ENCODE results near the gene TSPAN5. TPM values are rescaled to one million over a fixed set of nuclear protein-coding genes. Genes with fewer than 3 reads are reported as not detected.

The TSPAN5 gene
- total and polyA plus RNA-seq, 5 donors from 2014 or later: 21.2 to 52.7 (median 39.8) TPM

DNA sequence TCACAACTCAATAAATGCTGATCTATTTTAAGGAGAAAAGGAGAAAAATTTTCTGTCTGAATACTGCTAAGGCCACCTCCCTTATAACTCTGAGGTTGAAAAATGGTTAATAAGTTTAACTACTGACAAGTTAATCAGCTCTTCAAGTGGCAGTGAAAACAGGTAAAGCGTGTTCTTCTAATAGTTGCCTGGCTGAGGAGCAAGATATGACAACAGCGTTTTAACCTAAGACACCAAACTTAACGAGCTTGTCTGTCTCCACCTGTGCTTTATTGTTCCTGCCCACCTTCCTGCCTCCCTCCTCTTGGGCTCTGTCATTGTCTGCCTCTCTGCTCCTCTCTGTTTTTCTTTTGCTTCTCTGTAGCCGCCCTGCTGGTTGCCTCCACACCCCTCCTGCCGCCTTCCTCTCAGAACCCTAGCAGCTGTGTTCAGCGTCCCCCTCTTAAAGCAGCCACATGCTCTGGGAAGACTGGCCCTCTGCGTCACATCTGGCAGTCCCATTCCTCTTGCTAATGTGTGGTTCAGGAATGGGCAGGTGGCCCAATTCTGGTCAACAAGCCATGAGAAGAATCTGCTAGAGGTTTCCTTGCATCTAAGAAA, 4.3 kb upstream of the TSPAN5 start:
- no peaks in the 10 kb centered on the region for H3K36me3 Mint-ChIP-seq
- H3K4me1 Mint-ChIP-seq: peaks cover 35 to 68% (median 47%) of the 10 kb centered on the region in 4 donors
- peak overlapping the region; percentile 98 to 100 (median 99) for H3K27ac Mint-ChIP-seq
- Histone ChIP-seq H3K27me3 (ENCODE audit: control insufficient read depth, insufficient read depth, low read length) (no peaks in the 10 kb centered on the region), H3K4me1 (ENCODE audit: control insufficient read depth, insufficient read depth, low read length, poor library complexity, severe bottlenecking) (peaks cover 60% of the 10 kb centered on the region), H3K36me3 (ENCODE audit: control insufficient read depth, insufficient read depth, low read length) (no peaks in the 10 kb centered on the region), H3K4me3 (ENCODE audit: low read depth, low read length) (peak overlapping the region; percentile 69), H3K27ac (ENCODE audit: insufficient read depth, low read length, poor library complexity, severe bottlenecking) (peak overlapping the region; percentile 96), H3K9me3 (ENCODE audit: control insufficient read depth in 2 of 2, low read length in 2 of 2) (no peaks in the 10 kb centered on the region)
- H3K9me3 Mint-ChIP-seq: no peaks in the 10 kb centered on the region
- DNase-seq (peak; percentile 11 to 83 (median 57)), ATAC-seq (ENCODE audit: low read depth in 2 of 2) (peak; percentile 20 to 22)
- H3K27me3 Mint-ChIP-seq: no peaks in the 10 kb centered on the region
- H3K4me3 Mint-ChIP-seq: peak overlapping the region; percentile 68 to 87 (median 82)

DNA sequence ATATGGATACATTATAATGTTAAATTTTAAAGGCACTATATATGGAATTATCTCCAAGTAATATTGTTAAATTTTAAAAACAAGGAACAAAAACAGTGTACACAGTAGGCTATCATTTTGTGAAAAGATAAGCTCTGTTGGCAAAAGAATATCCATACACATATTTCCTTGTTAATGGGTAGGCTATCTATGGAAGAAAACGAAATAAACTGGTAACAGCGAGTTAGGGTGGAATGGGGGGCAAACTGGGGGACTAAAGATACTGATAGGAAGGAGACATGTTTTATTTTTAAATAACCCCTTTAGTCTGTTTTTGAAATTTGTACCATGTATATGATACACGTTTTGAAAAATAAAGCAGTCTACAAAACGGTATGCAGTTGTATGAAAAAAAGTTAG, 3.6 kb upstream of the TSPAN5 start:
- no peaks in the 10 kb centered on the region for H3K36me3 Mint-ChIP-seq
- H3K4me1 Mint-ChIP-seq: peaks cover 35 to 74% (median 47%) of the 10 kb centered on the region in 4 donors
- Histone ChIP-seq H3K27me3 (ENCODE audit: control insufficient read depth, insufficient read depth, low read length) (no peaks in the 10 kb centered on the region), H3K27ac (ENCODE audit: insufficient read depth, low read length, poor library complexity, severe bottlenecking) (peak overlapping the region; percentile 96), H3K4me3 (ENCODE audit: low read depth, low read length) (peak overlapping the region; percentile 69), H3K4me1 (ENCODE audit: control insufficient read depth, insufficient read depth, low read length, poor library complexity, severe bottlenecking) (peaks cover 60% of the 10 kb centered on the region), H3K9me3 (ENCODE audit: control insufficient read depth in 2 of 2, low read length in 2 of 2) (no peaks in the 10 kb centered on the region), H3K36me3 (ENCODE audit: control insufficient read depth, insufficient read depth, low read length) (no peaks in the 10 kb centered on the region)
- ATAC-seq (ENCODE audit: low read depth in 2 of 2) (no peak), DNase-seq (no peak)
- no peaks in the 10 kb centered on the region for H3K27me3 Mint-ChIP-seq
- no peaks in the 10 kb centered on the region for H3K9me3 Mint-ChIP-seq
- H3K4me3 Mint-ChIP-seq: peak overlapping the region in 3 of 4 donors; percentile 44 to 77 (median 56)
- peak overlapping the region; percentile 88 to 100 (median 98) for H3K27ac Mint-ChIP-seq

DNA sequence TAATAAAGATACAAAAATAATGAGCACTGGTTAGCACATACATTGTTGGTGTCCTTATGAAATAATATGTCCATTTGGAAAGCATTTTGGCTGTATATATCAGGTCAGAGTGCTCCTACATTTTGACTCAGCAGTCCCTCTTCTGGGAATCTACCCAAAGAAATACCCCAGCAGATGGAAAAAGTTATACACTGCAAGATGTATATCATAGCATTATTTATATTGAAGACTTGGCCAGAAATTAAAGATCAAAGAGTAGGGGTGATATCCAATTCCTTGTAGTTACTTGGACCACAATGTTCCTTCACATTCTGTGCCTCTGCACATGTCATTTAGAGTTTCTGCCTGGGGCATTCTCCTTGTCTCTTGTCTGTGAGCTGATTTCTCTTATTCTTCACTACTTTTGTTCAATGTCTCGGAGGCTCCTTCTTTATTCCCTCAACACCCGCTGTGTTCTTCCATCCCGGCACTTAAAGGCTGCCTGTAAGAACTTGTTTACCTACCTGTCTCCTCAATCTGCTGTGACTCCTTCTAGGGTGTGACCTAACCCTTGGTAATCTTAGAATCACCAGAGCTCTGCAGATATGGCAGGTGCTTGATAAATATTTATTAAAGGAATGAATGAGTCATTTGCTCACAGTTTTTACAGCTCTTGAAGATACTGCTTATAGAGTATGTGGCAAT, 3.1 kb upstream of the TSPAN5 start:
- no peaks in the 10 kb centered on the region for H3K36me3 Mint-ChIP-seq
- ATAC-seq (ENCODE audit: low read depth in 2 of 2) (no peak), DNase-seq (no peak)
- peak overlapping the region in 3 of 4 donors; percentile 4 to 77 (median 51) for H3K4me3 Mint-ChIP-seq
- H3K27me3 Mint-ChIP-seq: no peaks in the 10 kb centered on the region
- H3K9me3 ChIP-seq (ENCODE audit: control insufficient read depth in 2 of 2, low read length in 2 of 2): no peaks in the 10 kb centered on the region
- H3K27ac ChIP-seq (ENCODE audit: insufficient read depth, low read length, poor library complexity, severe bottlenecking): peak overlapping the region; percentile 96
- no peaks in the 10 kb centered on the region for H3K27me3 ChIP-seq (ENCODE audit: control insufficient read depth, insufficient read depth, low read length)
- no peaks in the 10 kb centered on the region for H3K9me3 Mint-ChIP-seq
- no peaks in the 10 kb centered on the region for H3K36me3 ChIP-seq (ENCODE audit: control insufficient read depth, insufficient read depth, low read length)
- H3K27ac Mint-ChIP-seq: peak overlapping the region; percentile 88 to 100 (median 98)
- H3K4me3 ChIP-seq (ENCODE audit: low read depth, low read length): peak overlapping the region; percentile 69
- peaks cover 66% of the 10 kb centered on the region for H3K4me1 ChIP-seq (ENCODE audit: control insufficient read depth, insufficient read depth, low read length, poor library complexity, severe bottlenecking)
- peaks cover 35 to 79% (median 52%) of the 10 kb centered on the region in 4 donors for H3K4me1 Mint-ChIP-seq

DNA sequence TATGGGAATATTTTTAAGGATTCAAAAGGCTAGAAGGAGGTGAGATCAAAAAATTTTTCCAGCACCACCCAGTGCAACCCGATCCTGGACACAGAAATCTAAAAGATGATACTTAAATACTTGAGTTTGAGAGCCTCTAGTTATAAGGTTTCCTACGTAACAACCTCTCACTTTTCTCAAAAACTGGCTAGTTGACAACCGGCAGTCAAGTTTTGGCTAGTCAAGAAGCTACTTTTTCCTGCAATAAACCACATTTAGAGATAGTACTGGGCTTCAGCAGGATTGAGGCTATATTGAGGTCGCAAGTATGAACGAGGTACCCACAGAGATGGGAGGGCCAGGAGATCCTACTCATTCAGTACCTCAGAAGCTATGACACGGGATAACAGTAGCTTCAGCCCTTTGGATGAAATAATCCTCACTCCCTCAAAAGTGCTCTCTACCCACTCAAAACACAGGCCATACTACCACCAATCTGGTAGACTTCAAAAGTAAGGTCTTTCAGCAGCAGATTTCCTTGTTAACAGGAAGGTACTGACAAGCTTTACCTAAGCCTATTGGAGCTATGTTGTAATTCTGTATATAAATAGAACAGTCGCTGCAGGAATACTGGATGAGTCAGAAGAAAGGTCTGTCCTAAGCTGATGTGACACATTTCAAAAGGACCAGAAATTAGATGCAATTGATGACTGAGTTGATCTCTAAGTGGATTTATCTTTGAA, 1.5 kb upstream of the TSPAN5 start:
- H3K4me3 ChIP-seq (ENCODE audit: low read depth, low read length): peak overlapping the region; percentile 84
- H3K9me3 ChIP-seq (ENCODE audit: control insufficient read depth in 2 of 2, low read length in 2 of 2): no peaks in the 10 kb centered on the region
- peaks cover 43 to 87% (median 67%) of the 10 kb centered on the region in 4 donors for H3K4me1 Mint-ChIP-seq
- H3K27ac Mint-ChIP-seq: peak overlapping the region; percentile 38 to 92 (median 44)
- peaks cover 82% of the 10 kb centered on the region for H3K4me1 ChIP-seq (ENCODE audit: control insufficient read depth, insufficient read depth, low read length, poor library complexity, severe bottlenecking)
- no peaks in the 10 kb centered on the region for H3K36me3 Mint-ChIP-seq
- H3K27me3 Mint-ChIP-seq: no peaks in the 10 kb centered on the region
- DNase-seq (no peak), ATAC-seq (ENCODE audit: low read depth in 2 of 2) (no peak)
- H3K36me3 ChIP-seq (ENCODE audit: control insufficient read depth, insufficient read depth, low read length): no peaks in the 10 kb centered on the region
- no peaks in the 10 kb centered on the region for H3K27me3 ChIP-seq (ENCODE audit: control insufficient read depth, insufficient read depth, low read length)
- no peaks in the 10 kb centered on the region for H3K9me3 Mint-ChIP-seq
- peak overlapping the region; percentile 82 to 92 (median 86) for H3K4me3 Mint-ChIP-seq
- peak overlapping the region; percentile 96 for H3K27ac ChIP-seq (ENCODE audit: insufficient read depth, low read length, poor library complexity, severe bottlenecking)

DNA sequence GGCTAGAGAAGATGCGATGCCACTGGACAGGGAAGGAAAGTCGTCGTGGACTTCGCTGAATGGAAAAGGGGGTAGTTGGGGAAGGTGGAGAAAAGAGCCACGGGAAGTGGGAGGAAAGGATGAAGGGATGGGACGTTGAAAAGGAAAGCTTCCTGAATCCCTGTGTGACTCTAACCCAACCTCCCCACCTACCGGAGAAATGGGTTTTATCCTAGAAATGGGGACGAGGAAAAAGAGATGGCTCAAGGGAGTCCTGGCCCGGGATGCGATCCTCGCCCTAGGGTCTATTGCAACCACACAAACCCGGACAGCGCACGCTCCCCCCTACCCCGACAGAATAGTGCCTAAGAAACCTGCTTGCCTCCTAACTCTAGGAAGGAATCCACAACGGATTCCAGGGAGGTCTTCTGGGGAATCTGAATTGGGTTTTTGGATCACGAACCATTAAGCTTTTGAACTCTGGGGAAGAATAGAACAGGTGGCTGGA, 738 bp upstream of the TSPAN5 start:
- Histone ChIP-seq H3K27ac (ENCODE audit: insufficient read depth, low read length, poor library complexity, severe bottlenecking) (peak overlapping the region; percentile 96), H3K4me1 (ENCODE audit: control insufficient read depth, insufficient read depth, low read length, poor library complexity, severe bottlenecking) (peaks cover 82% of the 10 kb centered on the region), H3K4me3 (ENCODE audit: low read depth, low read length) (peak overlapping the region; percentile 84), H3K36me3 (ENCODE audit: control insufficient read depth, insufficient read depth, low read length) (no peaks in the 10 kb centered on the region), H3K27me3 (ENCODE audit: control insufficient read depth, insufficient read depth, low read length) (no peaks in the 10 kb centered on the region), H3K9me3 (ENCODE audit: control insufficient read depth in 2 of 2, low read length in 2 of 2) (no peaks in the 10 kb centered on the region)
- ATAC-seq (ENCODE audit: low read depth in 2 of 2): no peak
- no peaks in the 10 kb centered on the region for H3K9me3 Mint-ChIP-seq
- no peaks in the 10 kb centered on the region for H3K36me3 Mint-ChIP-seq
- H3K27me3 Mint-ChIP-seq: no peaks in the 10 kb centered on the region
- peaks cover 47 to 86% (median 68%) of the 10 kb centered on the region in 4 donors for H3K4me1 Mint-ChIP-seq
- peak overlapping the region; percentile 82 to 92 (median 86) for H3K4me3 Mint-ChIP-seq
- H3K27ac Mint-ChIP-seq: peak overlapping the region; percentile 40 to 92 (median 44)
- DNase-seq: no peak

DNA sequence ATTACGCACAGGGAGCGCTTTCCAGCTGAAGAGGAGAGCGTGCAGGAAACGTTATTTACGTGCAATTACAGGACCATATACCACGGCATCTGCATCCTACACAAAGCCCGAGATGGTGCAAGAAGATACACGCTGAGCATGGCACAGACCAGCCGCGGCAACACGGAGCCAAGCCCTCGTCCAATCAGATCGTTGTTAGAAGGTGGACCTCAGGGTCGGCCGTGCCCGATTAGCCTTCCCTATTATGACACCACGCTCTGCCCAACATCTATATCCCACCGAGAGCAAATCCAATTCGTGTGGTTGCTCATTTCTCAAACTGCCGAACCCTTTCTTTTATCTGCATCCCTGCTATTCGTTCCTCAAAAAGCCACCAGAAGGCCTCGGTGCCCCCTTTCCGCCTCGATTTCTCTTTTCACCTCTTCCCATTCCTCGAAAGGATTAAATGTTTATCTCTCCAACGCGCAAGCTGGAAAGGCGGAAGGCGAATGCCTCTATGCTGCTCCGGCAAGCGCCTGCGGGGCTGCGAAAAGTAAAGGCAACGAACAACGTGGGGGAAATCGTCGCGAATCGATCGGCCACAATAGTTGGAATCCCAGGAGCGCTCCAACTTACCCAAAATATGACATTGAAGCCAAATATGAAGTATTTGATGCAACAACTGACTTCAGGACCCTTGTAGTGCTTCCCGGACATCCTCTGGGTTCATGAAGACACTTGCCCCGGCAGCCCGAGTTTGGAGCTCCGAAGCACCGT, 702 bp downstream of the TSPAN5 start:
- no peaks in the 10 kb centered on the region for H3K27me3 Mint-ChIP-seq
- peak overlapping the region; percentile 93 to 100 (median 96) for H3K4me3 Mint-ChIP-seq
- Histone ChIP-seq H3K9me3 (ENCODE audit: control insufficient read depth in 2 of 2, low read length in 2 of 2) (no peaks in the 10 kb centered on the region), H3K4me1 (ENCODE audit: control insufficient read depth, insufficient read depth, low read length, poor library complexity, severe bottlenecking) (peaks cover 75% of the 10 kb centered on the region), H3K27ac (ENCODE audit: insufficient read depth, low read length, poor library complexity, severe bottlenecking) (peak overlapping the region; percentile 41), H3K36me3 (ENCODE audit: control insufficient read depth, insufficient read depth, low read length) (no peaks in the 10 kb centered on the region), H3K27me3 (ENCODE audit: control insufficient read depth, insufficient read depth, low read length) (no peaks in the 10 kb centered on the region), H3K4me3 (ENCODE audit: low read depth, low read length) (peak overlapping the region; percentile 95)
- H3K4me1 Mint-ChIP-seq: peaks cover 47 to 87% (median 69%) of the 10 kb centered on the region in 4 donors
- H3K9me3 Mint-ChIP-seq: no peaks in the 10 kb centered on the region
- peaks cover 3% of the 10 kb centered on the region for H3K36me3 Mint-ChIP-seq
- peak overlapping the region; percentile 91 to 98 (median 93) for H3K27ac Mint-ChIP-seq
- ATAC-seq (ENCODE audit: low read depth in 2 of 2): peak; percentile 5 to 12
- DNase-seq: peak; percentile 20 to 60 (median 28)

DNA sequence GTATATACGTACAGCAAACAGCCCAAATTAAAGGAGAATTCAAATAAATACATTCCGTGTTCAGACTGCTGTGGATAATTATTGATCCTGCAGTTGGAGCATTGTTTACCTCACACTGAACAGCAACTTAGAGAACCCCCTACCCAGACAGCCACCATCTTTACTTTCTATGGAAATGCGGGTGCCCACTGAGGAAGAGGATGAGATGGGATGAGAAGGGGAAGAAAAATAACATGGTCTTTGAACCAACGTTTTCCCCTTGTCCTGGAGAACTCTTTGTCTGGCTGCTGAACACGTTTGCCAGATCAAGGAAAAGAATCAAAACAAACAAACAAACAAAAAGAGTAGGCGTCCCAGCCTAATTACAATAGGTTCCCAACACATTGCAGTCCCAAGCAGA, 1.5 kb downstream of the TSPAN5 start:
- Histone ChIP-seq H3K9me3 (ENCODE audit: control insufficient read depth in 2 of 2, low read length in 2 of 2) (no peaks in the 10 kb centered on the region), H3K36me3 (ENCODE audit: control insufficient read depth, insufficient read depth, low read length) (no peaks in the 10 kb centered on the region), H3K27ac (ENCODE audit: insufficient read depth, low read length, poor library complexity, severe bottlenecking) (no peak overlapping the region), H3K27me3 (ENCODE audit: control insufficient read depth, insufficient read depth, low read length) (no peaks in the 10 kb centered on the region), H3K4me3 (ENCODE audit: low read depth, low read length) (peak overlapping the region; percentile 95), H3K4me1 (ENCODE audit: control insufficient read depth, insufficient read depth, low read length, poor library complexity, severe bottlenecking) (peaks cover 66% of the 10 kb centered on the region)
- Mint-ChIP-seq H3K27ac (peak overlapping the region; percentile 91 to 98 (median 93)), H3K36me3 (peaks cover 3% of the 10 kb centered on the region), H3K4me3 (peak overlapping the region; percentile 93 to 100 (median 96)), H3K27me3 (no peaks in the 10 kb centered on the region), H3K4me1 (peaks cover 42 to 84% (median 66%) of the 10 kb centered on the region in 4 donors), H3K9me3 (no peaks in the 10 kb centered on the region)
- ATAC-seq (ENCODE audit: low read depth in 2 of 2) (no peak), DNase-seq (no peak)

All from CD4-positive, CD25-positive, alpha-beta regulatory T cell (primary cell).